ENCODE measurements around the gene SNRNP35.
A peak's percentile ranks its signal among the peaks of the same experiment; 100 is the strongest.
"Not testable (repeated sequence)": the region's sequence is repeated elsewhere in the genome, so short reads cannot be mapped to it uniquely, and the experiment has no call there.

Gene SNRNP35, protein sequence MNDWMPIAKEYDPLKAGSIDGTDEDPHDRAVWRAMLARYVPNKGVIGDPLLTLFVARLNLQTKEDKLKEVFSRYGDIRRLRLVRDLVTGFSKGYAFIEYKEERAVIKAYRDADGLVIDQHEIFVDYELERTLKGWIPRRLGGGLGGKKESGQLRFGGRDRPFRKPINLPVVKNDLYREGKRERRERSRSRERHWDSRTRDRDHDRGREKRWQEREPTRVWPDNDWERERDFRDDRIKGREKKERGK
- long read RNA-seq, transcript SNRNP35-203 (2 exons, 1,975 nt): major isoform, 9 of 16 reads
- long read RNA-seq, partial matches to known transcripts: 0 of 16 reads
- long read RNA-seq, other reads (novel, unspliced or antisense): 4 of 16 reads

DNA sequence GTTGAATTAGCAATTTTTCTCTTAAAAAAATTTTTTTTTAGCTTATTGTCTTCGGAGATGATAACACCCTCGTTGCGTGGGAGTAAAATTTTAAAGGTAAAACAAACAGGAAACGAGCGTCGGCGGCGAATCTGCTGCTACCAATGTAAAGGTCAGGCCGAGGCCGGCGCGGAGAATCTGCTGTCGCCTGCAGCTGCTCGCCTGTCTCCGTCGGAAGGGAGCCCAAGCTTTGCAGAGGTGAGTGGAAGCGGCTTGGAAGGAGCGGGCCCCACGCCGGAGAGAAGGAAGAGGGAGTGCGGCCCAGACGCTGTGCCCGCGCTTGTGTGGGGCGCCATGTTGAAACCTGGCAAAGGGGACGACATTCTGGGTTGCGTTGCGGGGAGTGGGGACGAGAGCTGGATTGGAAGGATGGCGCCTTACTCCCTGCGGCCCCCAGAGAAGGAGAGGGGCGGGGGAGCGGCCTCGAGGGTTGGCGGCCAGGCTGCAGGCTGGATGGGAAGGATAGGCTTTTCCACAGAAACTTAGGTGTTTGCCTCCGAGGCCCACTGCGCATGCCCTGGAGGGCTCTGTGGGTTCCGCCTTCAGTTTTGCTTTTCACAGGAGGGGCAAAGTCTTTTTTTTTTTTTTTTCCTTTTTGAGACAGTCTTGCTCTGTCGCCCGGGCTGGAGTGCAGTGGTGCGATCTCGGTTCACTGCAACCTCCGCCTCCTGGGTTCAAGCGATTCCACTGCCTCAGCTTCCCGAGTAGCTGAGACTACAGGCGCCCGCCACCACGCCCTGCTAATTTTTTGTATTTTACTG, at the start of gene SNRNP35:
SNRNP35 (plus strand) TSS at position 160 of the 800 bp plus-strand sequence. CDS start 7,402 bp downstream, outside the sequence.
- Histone ChIP-seq H3K4me3 (replicated peaks; ENCODE audit: insufficient read depth, low read length) (peak within 1 kb of the TSS; percentile 60), H3K27me3 (ENCODE audit: insufficient read depth, poor library complexity, severe bottlenecking) (no peaks in the 10 kb centered on the region), H3K27ac (replicated peaks) (peak within 1 kb of the TSS; percentile 100)
- TF ChIP-seq REST (IDR thresholded peaks at IDR 0.05; ENCODE audit: insufficient replicate concordance, low read depth) (peak; percentile 76), POLR2AphosphoS5 (IDR thresholded peaks at IDR 0.05; ENCODE audit: low read depth) (peak; percentile 83), SPI1 (IDR thresholded peaks at IDR 0.05; ENCODE audit: borderline replicate concordance, low read depth) (no peak), GABPA (IDR thresholded peaks at IDR 0.05; ENCODE audit: low read depth) (peak; percentile 73)
- DNase-seq (ENCODE audit: low read depth in 1 of 2, low spot score in 1 of 2): peak; percentile 77 to 89

DNA sequence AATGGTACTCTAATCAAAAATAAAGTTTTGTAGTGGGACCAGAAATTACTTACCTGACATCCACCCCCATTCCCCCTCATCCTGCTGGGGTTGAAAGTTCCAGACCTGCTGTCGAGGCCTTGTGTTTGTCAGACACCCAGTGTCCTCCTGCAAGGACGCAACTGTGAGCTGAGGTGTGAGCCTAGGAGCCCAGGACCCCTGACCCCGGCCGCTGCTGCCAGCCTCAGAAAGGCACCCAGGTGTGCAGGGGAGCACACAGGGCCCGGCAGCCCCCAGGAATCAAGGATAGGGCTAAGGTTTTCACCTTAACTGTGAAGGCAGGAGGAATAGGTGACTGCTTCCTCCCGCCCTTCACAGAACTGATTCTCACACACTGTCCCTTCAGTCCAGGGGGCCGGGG, 49.3 kb upstream of the SNRNP35 start:
- not testable (repeated sequence) for H3K4me3 ChIP-seq (replicated peaks; ENCODE audit: insufficient read depth, low read length); H3K27ac ChIP-seq (replicated peaks); H3K27me3 ChIP-seq (ENCODE audit: insufficient read depth, poor library complexity, severe bottlenecking); DNase-seq (ENCODE audit: low read depth in 1 of 2, low spot score in 1 of 2)

DNA sequence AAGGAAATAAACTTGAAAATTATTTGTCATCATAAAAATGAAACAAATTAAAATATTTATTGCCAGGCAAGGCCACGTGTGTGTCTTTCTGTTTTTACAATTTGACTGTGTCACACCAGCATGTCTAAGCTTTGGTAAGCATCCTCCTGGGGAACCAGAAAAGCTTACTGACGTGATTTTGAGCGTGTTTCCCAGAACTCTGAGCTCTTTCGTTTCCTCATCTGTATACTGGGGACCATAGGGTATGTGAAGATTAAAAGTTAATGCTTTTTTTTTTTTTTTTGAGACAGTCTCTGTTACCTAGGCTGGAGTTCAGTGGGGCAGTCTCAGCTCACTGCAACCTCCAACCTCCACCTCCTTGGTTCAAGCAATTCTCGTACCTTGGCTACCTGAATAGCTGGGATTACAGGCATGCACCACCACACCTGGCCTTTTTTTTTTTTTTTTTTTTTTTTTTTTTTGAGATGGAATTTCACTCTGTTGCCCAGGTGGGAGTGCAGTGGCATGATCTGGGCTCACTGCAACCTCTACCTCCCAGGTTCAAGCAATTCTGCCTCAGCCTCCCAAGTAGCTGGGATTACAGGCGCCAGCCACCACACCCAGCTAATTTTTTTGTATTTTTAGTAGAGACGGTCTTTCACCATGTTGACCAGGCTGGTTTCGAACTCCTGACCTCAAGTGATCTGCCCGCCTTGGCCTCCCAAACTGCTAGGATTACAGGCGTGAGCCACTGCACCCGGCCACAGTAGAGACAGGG, 48.5 kb upstream of the SNRNP35 start:
- H3K27me3 ChIP-seq (ENCODE audit: insufficient read depth, poor library complexity, severe bottlenecking); H3K4me3 ChIP-seq (replicated peaks; ENCODE audit: insufficient read depth, low read length); DNase-seq (ENCODE audit: low read depth in 1 of 2, low spot score in 1 of 2); H3K27ac ChIP-seq (replicated peaks): not testable (repeated sequence)

DNA sequence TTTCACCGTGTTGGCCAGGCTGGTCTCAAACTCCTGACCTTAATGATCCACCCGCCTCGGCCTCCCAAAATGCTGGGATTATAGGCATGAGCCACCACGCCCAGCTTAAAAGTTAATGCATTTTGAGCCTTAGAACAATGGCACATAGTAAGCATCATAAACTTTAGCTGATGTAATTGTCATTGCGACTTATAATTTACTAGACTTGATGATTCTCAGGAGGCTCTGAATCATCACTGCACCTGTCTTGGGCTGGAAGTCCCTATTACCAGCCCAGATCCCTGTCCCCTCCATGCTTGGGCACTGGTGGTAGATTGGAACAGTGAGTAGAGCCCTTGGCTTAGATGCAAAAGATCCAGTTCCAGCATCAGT, 47.9 kb upstream of the SNRNP35 start:
- no peaks in the 10 kb centered on the region for H3K27me3 ChIP-seq (ENCODE audit: insufficient read depth, poor library complexity, severe bottlenecking)
- TF ChIP-seq POLR2AphosphoS5 (IDR thresholded peaks at IDR 0.05; ENCODE audit: low read depth): no peak
- no peak for TF ChIP-seq GABPA (IDR thresholded peaks at IDR 0.05; ENCODE audit: low read depth)
- no peak for TF ChIP-seq SPI1 (IDR thresholded peaks at IDR 0.05; ENCODE audit: borderline replicate concordance, low read depth)
- TF ChIP-seq REST (IDR thresholded peaks at IDR 0.05; ENCODE audit: insufficient replicate concordance, low read depth): no peak
- no peak for TF ChIP-seq CTCF (IDR thresholded peaks at IDR 0.05; ENCODE audit: insufficient read depth, low read length)
- DNase-seq (ENCODE audit: low read depth in 1 of 2, low spot score in 1 of 2): no peak
- no peak overlapping the region for H3K4me3 ChIP-seq (replicated peaks; ENCODE audit: insufficient read depth, low read length)
- no peak overlapping the region for H3K27ac ChIP-seq (replicated peaks)

- Histone ChIP-seq H3K27me3 (ENCODE audit: insufficient read depth, poor library complexity, severe bottlenecking) (no peaks in the 10 kb centered on the region), H3K27ac (replicated peaks) (no peak overlapping the region), H3K4me3 (replicated peaks; ENCODE audit: insufficient read depth, low read length) (no peak overlapping the region)
- no peak for DNase-seq (ENCODE audit: low read depth in 1 of 2, low spot score in 1 of 2)
- TF ChIP-seq SPI1 (IDR thresholded peaks at IDR 0.05; ENCODE audit: borderline replicate concordance, low read depth) (no peak), POLR2AphosphoS5 (IDR thresholded peaks at IDR 0.05; ENCODE audit: low read depth) (no peak), CTCF (IDR thresholded peaks at IDR 0.05; ENCODE audit: insufficient read depth, low read length) (no peak), GABPA (IDR thresholded peaks at IDR 0.05; ENCODE audit: low read depth) (no peak), REST (IDR thresholded peaks at IDR 0.05; ENCODE audit: insufficient replicate concordance, low read depth) (no peak)
Measured at GRCh38 chr12:123421314-123421713, 36.6 kb upstream of the SNRNP35 start.
